HG02763 (cell line): ENCODE data around the gene DEPDC1.
"Not testable (repeated sequence)": the region's sequence is repeated elsewhere in the genome, so short reads cannot be mapped to it uniquely, and the experiment has no call there.

ENCODE experiments used
- ATAC-seq: cut with Tn5 transposase; IDR thresholded peaks from one replicate; pipeline ENCODE4 v1.9.1; 2021; ENCODE audit warnings: mild to moderate bottlenecking, moderate library complexity; ENCODE audit not compliant: unreplicated experiment

DEPDC1 gene, protein sequence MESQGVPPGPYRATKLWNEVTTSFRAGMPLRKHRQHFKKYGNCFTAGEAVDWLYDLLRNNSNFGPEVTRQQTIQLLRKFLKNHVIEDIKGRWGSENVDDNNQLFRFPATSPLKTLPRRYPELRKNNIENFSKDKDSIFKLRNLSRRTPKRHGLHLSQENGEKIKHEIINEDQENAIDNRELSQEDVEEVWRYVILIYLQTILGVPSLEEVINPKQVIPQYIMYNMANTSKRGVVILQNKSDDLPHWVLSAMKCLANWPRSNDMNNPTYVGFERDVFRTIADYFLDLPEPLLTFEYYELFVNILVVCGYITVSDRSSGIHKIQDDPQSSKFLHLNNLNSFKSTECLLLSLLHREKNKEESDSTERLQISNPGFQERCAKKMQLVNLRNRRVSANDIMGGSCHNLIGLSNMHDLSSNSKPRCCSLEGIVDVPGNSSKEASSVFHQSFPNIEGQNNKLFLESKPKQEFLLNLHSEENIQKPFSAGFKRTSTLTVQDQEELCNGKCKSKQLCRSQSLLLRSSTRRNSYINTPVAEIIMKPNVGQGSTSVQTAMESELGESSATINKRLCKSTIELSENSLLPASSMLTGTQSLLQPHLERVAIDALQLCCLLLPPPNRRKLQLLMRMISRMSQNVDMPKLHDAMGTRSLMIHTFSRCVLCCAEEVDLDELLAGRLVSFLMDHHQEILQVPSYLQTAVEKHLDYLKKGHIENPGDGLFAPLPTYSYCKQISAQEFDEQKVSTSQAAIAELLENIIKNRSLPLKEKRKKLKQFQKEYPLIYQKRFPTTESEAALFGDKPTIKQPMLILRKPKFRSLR

DNA sequence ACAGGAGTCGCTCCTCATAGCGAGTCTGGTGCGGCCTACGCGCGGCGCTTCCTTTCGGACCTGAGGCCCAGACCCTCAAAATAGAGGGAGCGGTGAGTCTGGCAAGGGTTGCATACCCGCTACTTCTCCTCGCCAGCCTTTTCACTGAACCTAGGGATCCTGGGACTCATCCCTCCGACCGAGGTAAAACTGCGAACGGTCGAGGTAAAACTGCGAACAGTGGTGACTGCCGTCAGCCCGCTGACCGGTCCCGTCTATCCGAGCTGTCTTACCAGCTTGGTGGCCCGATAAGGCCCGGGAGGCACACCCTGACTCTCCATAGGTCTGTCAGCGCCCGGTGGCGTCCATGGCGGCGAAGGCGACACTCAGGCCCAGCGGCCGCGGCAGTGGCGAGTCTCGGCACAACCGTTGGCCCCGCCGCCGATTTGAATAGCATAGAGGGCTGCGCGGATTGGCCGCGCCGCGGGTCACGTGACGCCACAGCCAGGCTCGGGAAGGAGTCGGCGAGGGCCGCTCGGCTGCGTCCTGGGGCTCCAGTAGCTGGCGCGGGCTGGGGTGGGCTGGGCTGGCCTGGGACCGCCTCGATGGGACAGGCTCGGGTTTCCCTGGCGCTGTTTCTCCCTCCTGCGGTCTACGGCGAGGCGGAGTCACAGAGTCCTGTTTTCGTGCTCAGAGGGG lies at the start of gene DEPDC1:
TSS of gene DEPDC1 (minus strand) at position 403 of the 678 bp plus-strand sequence. CDS start at position 320, 83 bp downstream.
- peak; percentile 98 for ATAC-seq

DNA sequence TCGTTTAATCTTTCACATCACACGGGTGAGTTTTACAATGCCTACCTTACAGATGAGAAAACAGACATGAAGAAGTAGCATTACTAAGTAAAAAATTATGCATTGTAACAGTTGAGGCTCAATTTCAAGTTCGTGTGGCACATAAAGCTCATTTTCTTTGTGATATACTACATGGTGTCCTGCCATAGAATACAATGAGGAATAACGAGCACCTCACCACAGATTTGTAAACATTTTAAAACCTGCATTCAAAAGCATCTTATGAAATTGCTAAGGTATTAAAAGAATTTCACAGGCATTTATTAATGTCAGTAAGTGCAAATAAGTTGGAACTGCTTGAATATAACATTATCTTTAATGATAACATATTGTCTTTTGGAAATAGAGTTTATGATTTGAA lies 47.8 kb upstream of the DEPDC1 start:
- ATAC-seq = no peak

DNA sequence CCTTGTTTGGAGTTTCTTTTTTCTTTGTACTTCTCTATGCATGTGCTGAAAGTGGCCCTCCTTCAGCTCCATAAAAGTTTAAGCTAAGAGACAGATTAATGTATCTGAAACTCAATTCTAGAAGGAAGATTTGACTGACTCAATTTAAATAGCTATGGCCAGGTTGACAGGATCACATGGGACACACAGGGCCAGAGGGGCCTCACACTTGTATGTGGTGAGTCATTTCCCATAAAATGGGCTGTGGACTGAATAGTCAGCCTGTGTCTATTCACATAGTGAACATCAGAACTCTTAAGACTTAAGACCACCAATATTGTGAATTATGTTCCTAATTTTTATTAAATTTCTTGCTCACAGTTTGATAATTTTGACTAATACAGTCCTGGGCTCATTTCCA lies 45.7 kb upstream of the DEPDC1 start:
- ATAC-seq = no peak

DNA sequence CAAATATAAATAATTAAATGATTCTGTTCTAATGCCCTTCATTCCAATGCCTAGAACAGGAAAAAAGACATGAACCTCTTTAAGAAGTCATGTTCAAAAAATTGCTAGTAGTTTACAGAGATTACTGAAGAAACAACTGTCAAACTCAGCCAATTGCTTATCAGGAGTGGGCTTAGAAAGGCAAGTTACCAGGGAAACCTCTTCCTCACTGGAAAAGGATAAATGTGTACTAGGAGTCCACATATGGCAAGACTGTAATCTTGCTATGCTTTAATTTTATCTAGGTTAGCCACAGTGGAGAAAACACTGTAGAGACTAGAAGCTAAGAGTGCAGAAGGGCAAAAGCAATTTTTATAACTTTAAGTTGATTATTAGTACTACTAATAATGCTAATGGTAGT lies 42.1 kb upstream of the DEPDC1 start:
- no peak for ATAC-seq

DNA sequence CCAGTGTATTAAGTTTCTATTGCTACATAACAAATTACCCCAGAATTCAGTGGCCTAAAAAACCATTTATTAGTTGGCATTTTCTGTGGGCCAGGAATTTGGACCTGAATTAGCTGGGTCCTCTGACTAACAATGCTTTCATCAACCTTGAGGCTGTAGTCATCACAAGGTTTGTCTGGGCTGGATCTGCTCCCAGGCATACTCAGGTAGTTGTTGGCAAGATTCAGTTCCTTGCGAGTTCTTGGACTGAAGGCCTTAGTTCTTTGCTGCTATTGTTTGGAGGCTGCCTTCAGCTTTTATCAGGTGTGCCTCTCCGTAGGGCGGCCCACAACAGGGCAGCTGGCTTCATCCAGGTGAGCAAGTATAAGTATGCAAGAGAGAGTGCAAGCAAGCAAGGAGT lies 31.4 kb upstream of the DEPDC1 start:
- ATAC-seq = no peak

DNA sequence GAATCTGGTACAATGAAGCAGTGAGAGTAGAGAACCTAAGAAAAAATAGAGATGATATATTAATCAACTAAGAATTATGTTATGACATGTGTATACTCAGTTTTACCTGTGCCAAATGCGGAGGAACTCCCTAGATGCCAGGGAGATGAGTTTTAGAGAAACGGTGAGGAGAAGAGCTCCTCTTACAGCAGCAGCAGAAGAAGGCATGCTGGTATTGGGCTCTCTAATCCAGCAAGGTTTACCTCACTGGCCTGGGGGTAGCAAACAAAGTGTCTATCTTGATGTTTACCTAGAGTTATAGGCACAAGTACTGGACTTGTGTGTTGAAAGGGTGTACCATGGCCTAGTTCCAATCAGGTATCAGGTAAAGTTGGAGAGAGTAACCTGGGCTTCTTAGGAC lies 28.9 kb upstream of the DEPDC1 start:
- no peak for ATAC-seq

DNA sequence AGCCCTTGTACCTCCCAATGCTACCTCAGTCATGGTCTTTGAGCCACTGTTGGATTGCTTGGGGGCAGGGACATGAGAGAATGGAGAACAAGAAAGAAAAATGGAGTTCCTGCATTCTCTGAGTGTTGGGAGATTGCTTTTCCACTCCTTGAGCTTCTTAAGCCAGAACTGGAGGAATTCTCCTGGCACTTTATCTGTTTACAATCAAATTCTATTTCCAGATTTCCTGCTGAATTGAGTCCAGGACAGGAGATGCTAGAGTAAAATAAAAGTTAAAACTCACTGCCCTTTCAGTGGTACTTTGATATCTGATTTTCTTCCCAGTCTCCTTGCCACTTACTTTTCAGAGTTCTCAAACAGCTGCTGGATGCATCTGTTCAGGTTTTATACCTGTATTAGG lies 24.4 kb upstream of the DEPDC1 start:
- ATAC-seq = no peak

DNA sequence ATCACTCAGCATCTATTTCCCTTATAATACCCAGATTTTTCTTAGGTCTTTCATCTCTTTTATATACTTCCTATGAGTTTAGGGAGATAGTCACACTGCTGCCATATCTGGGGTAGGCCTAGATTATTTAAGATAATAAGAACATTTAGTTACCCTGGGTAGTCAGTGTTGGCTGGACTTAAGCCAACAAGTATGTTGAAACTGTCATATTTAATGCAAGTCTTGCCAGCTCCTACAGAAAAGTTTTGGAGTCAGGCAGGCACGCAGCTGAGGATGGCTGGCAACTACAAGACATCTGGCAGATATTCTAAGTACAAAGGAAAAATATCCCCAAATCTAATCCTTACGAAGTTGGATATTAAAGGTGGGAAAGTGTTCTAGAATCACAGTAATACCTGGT lies 19.2 kb upstream of the DEPDC1 start:
- ATAC-seq = no peak

DNA sequence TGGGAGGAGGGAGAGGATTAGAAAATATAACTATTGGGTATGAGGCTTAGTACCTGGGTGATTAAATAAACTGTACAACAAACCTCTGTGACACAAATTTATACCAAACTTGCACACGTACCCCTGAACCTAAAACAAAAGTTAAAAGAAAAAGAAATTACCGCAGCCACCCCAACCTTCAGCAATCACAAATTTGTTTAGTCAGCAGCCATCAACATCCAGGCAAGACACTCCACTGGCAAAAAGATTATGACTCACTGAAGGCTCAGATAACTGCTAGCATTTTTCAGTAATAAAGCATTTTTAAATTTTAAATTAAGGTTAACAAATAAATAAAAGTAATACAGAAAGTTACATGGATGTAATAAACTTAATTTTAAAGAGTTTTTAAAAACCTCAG lies 14.4 kb upstream of the DEPDC1 start:
- ATAC-seq = no peak

DNA sequence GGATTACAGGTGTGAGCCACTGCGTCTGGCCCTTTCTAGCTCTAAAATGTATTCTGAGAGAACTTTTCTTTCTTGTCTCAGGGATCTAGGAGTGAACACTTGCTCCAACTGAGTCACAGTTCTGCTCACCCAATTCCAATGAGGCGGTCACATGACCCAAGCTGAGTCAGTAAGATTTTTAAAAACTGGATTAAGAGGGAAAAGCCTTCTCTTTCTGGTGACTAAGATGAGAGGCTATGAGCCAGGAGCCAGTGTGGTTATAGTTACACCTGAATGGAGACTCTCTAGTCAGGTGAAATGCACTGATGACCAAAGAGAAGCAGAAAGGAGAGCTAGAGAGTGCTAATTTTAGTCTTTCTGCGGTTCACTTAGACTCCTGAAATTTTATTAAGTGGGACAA lies 9.5 kb upstream of the DEPDC1 start:
- no peak for ATAC-seq

DNA sequence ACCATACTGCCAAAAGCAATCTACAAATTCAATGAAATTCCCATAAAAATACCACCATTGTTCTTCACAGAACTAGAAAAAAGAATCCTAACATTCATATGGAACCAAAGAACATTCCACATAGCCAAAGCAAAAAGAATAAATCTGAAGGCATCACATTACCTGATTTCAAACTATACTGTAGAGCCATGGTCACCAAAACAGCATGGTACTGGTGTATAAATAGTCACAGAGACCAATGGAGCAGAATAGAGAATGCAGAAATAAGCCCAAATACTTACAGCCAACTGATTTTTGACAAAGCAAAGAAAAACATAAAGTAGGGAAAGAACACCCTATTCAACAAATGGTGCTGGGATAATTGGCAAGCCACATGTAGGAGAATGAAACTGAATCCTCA lies 6.2 kb upstream of the DEPDC1 start:
- no peak for ATAC-seq

DNA sequence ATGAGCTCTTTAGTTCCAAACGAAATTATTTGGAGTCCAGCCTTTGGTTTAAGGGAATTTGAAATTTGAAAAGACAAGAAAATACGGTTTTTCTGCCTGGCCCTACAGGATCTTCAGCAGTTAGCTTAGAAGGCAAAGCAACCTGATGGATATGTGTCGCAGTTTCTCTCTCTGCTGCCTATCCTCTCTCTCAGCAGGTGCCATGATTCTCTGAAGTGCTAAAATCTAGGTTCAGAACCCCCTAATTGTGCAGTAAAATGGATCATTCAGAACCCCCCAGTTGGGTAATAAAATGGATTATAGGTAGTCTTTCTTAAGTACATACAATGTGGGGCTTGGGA lies 446 bp upstream of the DEPDC1 start:
- ATAC-seq = peak; percentile 5

DNA sequence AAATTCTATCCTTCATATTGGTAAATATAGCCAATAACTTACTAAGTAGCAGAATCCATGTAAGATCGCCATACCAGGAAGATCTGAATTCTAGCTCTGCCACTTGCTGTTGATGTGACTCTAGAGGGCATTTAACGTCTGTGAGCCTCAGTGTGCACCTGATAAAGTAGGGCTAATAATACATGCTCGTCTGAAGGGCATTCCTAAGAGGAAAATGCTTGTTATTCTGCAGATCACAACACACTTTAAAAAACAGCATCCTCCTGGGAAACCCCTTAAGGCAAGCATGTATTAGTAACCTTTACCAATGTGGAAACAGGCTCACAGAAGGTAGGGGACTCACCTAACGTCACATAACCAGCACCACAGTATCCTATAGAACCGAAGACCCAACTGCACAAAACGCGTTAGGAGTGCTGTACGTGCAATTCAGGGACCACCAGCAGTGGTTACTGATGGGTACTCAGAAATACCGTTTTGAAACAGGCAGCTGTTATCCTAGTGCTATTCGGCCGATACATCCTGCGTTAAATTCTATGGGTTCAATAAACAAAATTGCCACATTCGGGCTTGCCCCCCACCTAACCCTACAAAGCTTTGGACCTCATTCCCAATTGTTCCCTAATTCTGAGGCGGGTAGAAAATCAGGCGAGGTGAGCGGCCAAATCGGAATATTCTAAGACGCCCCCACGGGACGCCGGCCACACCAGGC lies 758 bp downstream of the DEPDC1 start:
- ATAC-seq = peak; percentile 13

DNA sequence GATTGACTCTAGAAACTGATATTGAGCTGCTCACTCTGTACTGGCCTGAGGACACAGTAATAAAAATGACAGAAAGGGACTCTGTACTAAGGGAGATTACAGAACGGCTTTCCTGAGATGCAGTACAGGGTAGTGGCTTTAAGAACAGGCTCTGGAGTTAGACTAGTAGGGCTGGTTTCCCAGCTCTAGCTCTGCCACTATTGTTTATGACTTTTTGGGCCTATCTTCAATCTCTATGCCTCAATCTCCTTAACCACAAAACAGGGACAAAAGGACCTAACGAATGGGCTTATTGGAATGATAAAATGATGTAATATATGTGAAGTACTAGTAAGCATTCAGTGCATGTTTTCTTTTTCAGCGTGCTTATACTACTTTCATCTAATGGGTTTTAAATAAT lies 1.4 kb downstream of the DEPDC1 start:
- ATAC-seq = no peak

DNA sequence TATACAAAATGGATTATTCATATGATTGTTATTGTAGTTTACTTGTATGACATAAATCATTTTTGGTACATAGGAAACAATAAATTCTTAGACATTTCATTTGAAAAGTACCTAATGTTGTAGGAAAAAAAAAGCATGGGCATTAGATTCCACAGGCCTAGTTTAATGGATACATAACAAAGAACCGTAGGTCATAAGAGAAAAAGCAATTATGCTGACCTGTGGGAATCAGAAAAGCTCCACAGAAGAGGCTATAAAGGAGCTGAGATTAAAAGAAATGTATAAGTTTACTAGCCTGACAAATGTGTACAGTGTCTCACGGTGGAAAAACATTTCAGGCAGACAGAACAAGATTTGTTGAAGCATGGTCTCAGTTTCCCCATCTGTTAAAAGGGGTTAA lies 3.7 kb downstream of the DEPDC1 start:
- ATAC-seq = no peak

DNA sequence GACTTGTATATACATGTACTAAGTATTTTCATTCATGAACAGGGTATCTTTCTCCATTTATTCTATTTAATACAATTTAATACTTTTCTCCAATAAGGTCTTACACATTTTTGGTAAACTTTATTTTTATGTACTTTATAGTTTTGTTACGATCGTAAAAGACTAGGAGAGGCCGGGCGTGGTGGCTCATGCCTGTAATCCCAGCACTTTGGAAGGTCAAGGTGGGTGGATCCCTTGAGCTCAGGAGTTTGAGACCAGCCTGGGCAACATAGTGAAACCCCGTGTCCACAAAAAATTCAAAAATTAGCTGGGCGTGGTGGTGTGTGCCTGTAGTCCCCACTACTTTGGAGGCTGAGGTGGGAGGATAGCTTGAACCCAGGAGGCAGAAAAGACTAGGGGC lies 4.6 kb downstream of the DEPDC1 start:
- not testable (repeated sequence) for ATAC-seq

DNA sequence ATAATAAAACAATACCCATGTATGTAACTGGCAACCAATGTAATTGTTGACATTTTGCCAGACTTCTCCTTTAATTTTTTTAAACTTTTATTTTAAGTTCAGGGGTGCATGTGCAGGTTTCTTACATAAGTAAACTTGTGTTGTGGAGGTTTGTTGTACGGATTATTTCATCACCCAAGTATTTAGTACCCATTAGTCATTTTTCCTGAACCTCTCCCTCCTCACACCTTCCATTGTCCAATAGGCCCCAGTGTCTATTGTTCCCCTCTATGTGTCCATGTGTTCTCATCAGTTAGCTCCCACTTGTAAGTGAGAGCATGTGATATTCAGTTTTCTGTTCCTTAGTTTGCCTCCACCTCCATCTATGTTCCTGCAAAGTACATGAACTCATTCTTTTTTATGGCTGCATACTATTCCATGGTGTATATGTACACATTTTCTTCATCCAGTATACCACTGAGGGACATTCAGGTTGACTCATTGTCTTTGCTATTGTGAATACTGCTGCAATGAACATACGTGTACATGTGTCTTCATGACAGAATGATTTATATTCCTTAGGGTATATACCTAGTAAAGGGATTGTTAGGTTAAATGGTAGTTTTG lies 6.7 kb downstream of the DEPDC1 start:
- no peak for ATAC-seq

DNA sequence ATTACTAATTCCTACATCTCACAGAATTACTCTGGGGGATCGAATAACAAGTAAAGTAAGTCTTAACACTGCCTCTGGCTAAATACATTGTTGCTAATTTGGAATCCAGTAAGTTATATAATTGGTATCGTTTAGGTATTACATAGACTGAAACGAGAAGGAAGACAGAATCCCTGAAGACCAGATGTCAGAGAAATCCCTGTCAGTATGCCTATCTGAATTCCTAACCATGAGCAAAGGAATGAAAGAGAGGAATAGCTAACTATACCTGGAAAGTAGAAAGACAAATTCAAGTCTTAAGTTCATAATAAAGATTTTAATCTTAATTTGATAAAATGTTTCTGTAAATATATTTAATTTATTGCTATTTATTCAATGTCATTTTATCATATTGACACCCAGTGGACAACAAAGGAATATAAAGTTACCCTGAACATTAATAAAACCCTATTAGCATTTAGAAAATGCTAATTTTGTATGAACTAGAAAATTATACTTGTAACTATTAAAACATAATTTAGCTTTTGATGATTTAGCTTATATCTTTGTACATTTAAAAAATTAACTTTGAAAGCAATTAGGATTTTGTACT lies 11.4 kb downstream of the DEPDC1 start:
- ATAC-seq = no peak

DNA sequence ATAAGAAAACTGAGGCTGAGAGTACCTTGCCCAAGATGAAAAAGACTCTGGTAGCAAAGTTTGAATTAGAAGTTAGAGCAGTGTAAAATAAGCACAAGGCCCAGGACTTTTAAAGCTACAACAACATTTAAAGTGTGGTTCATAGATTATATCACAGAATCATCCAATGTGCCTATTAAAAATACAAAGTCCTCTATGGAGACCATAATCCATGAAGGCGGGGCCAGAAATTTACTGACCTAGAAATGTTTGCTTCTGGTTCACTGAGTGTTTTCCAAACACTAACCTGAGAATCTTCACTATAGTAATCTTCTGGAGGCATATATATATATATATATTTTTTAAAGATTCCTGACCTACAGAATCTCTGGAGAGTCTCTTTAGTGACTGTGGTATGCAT lies 12.3 kb downstream of the DEPDC1 start:
- no peak for ATAC-seq

DNA sequence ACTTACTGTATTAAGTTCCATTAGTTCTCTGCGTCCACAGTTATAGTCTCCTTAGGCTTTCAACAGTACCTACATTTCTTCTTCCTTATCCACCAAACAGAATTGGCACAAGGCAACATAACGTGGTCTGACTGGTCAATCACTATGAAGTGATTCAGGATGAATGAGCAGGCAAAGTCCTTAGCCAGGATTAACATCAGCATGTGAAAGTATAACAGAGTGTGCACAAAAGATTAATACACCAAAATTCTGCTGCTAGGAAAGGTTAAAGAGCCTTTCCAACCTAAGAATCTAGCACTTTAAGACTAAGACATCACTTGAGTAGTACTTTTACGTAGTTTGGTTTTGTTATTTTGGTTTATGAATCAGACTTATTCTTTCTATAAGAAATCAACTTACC lies 15.8 kb downstream of the DEPDC1 start:
- no peak for ATAC-seq
